IMR-90 (cell line): ENCODE measurements around the gene MAGI1. TPM values are rescaled to one million over a fixed set of nuclear protein-coding genes. Genes with fewer than 3 reads are reported as not detected.

ENCODE experiments used
- ATAC-seq: fragments of 200-7000 bp; cut with Tn5 transposase; 2 replicates; pipeline ENCODE4 v1.9.1; 2020; ENCODE audit warnings: low read depth, mild to moderate bottlenecking, moderate library complexity
- BruUV-seq: library from RNA; stranded (reverse); fragments of 400-500 nt; replicated peaks from 2 replicates; lab custom pipeline; 2021; lab: Mats Ljungman, UMichigan
- CTCF ChIA-PET: fragments of 300-600 bp; formaldehyde crosslinking; extraction: SDS; loops from one replicate; lab custom pipeline; 2021; ENCODE audit warnings: antibody characterized with exemption; lab: Yijun Ruan, JAX
- POLR2A ChIA-PET: fragments of 300-600 bp; sonication (Branson Sonifier 250); formaldehyde crosslinking; loops from one replicate; lab custom pipeline; 2022; ENCODE audit warnings: antibody characterized with exemption; ENCODE audit not compliant: unreplicated experiment; lab: Charles Lee
- DNase-seq: peaks from one replicate; pipeline ENCODE4 v3.0.0; 2013
- H2AFZ ChIP-seq: replicated peaks from 2 replicates; pipeline ENCODE3; 2013; ENCODE audit warnings: low read length, mild to moderate bottlenecking; ENCODE audit not compliant: poor library complexity
- H2AK5ac ChIP-seq: 2 replicates; pipeline ENCODE4 v1.6.1; 2013; ENCODE audit warnings: low read depth, low read length, inconsistent platforms
- H2AK9ac ChIP-seq: replicated peaks from 2 replicates; pipeline ENCODE3; 2013; ENCODE audit warnings: mild to moderate bottlenecking, low read depth, low read length, moderate library complexity; ENCODE audit not compliant: poor library complexity
- H2BK120ac ChIP-seq: 2 replicates; pipeline ENCODE4 v1.6.1; 2013; ENCODE audit warnings: low read depth, low read length, inconsistent platforms
- H2BK15ac ChIP-seq: 3 replicates; pipeline ENCODE4 v1.6.1; 2013; ENCODE audit warnings: low read depth, low read length, inconsistent platforms
- H2BK20ac ChIP-seq: 2 replicates; pipeline ENCODE4 v1.6.1; 2013; ENCODE audit warnings: low read depth, mild to moderate bottlenecking, inconsistent platforms, low read length, moderate library complexity
- H2BK5ac ChIP-seq: 2 replicates; pipeline ENCODE4 v1.6.1; 2013; ENCODE audit warnings: mild to moderate bottlenecking, low read depth, low read length, inconsistent platforms; ENCODE audit not compliant: poor library complexity, severe bottlenecking
- H3K14ac ChIP-seq: replicated peaks from 2 replicates; pipeline ENCODE4 v1.6.1; 2013; ENCODE audit warnings: low read depth, low read length, inconsistent platforms
- H3K18ac ChIP-seq: 2 replicates; pipeline ENCODE4 v1.6.1; 2013; ENCODE audit warnings: low read depth, low read length, control low read depth
- H3K23ac ChIP-seq: 2 replicates; pipeline ENCODE4 v1.6.1; 2013; ENCODE audit warnings: low read depth, low read length, inconsistent platforms
- H3K27ac ChIP-seq: 2 replicates; pipeline ENCODE4 v1.5.1; 2013; ENCODE audit warnings: mild to moderate bottlenecking, control low read depth, low read length; ENCODE audit not compliant: insufficient read depth
- H3K27me3 ChIP-seq: 2 replicates; pipeline ENCODE4 v1.6.1; 2013; ENCODE audit warnings: low read length; ENCODE audit not compliant: control insufficient read depth, insufficient read depth
- H3K36me3 ChIP-seq: 2 replicates; pipeline ENCODE4 v1.6.1; 2013; ENCODE audit warnings: low read length, mixed read lengths; ENCODE audit not compliant: control insufficient read depth, insufficient read depth
- H3K4ac ChIP-seq: 2 replicates; pipeline ENCODE4 v1.6.1; 2013; ENCODE audit warnings: low read depth, low read length, inconsistent platforms
- H3K4me1 ChIP-seq: 2 replicates; pipeline ENCODE4 v1.6.1; 2013; ENCODE audit warnings: low read length, mixed read lengths; ENCODE audit not compliant: control insufficient read depth, insufficient read depth
- H3K4me2 ChIP-seq: 2 replicates; pipeline ENCODE4 v1.6.1; 2013; ENCODE audit warnings: low read depth, mild to moderate bottlenecking, control low read depth, low read length, moderate library complexity
- H3K4me3 ChIP-seq: 2 replicates; pipeline ENCODE4 v1.5.1; 2013; ENCODE audit warnings: low read depth, mild to moderate bottlenecking, control low read depth, low read length, moderate library complexity; ENCODE audit not compliant: insufficient read depth
- H3K56ac ChIP-seq: 2 replicates; pipeline ENCODE4 v1.6.1; 2013; ENCODE audit warnings: low read length, inconsistent platforms; ENCODE audit not compliant: insufficient read depth; ENCODE audit errors: extremely low read depth
- H3K79me1 ChIP-seq, 2 experiments: 2 replicates each; pipeline ENCODE4 v1.6.1; 2013; ENCODE audit warnings: low read length in 2 of 2, inconsistent platforms in 1 of 2, low read depth in 1 of 2
- H3K9ac ChIP-seq: 2 replicates; pipeline ENCODE4 v1.6.1; 2013; ENCODE audit warnings: low read depth, low read length, control low read depth
- H3K9me1 ChIP-seq: 2 replicates; pipeline ENCODE4 v1.6.1; 2013; ENCODE audit warnings: low read length, inconsistent platforms; ENCODE audit not compliant: insufficient read depth
- H3K9me3 ChIP-seq: 2 replicates; pipeline ENCODE4 v1.6.1; 2013; ENCODE audit warnings: low read length; ENCODE audit not compliant: control insufficient read depth, insufficient read depth
- H4K20me1 ChIP-seq: 2 replicates; pipeline ENCODE4 v1.6.1; 2013; ENCODE audit warnings: low read length, inconsistent platforms; ENCODE audit not compliant: insufficient read depth
- H4K5ac ChIP-seq: 2 replicates; pipeline ENCODE4 v1.6.1; 2013; ENCODE audit warnings: mild to moderate bottlenecking, low read depth, low read length, control low read depth
- H4K8ac ChIP-seq, 2 experiments: 2 replicates each; pipeline ENCODE4 v1.6.1; 2013; ENCODE audit warnings: low read depth in 2 of 2, low read length in 2 of 2, control low read depth in 1 of 2, inconsistent platforms in 1 of 2
- H4K91ac ChIP-seq: 2 replicates; pipeline ENCODE4 v1.6.1; 2013; ENCODE audit warnings: low read depth, low read length, inconsistent platforms; ENCODE audit not compliant: insufficient read depth
- CEBPB ChIP-seq: IDR thresholded peaks from 2 replicates; pipeline ENCODE4 v1.6.1; 2012; ENCODE audit warnings: low read depth, low read length, improper control_type of control experiment
- WGBS, 2 experiments: methylation state at CpG; one replicate each; pipeline versions ENCODE4 v1.1.5 to v1.1.7; 2013; ENCODE audit warnings: missing lambda C conversion rate in 2 of 2; ENCODE audit not compliant: insufficient read length in 1 of 2; ENCODE audit errors: extremely low coverage in 2 of 2; 5-methylcytosine and 5-hydroxymethylcytosine counted together
- dilution Hi-C: fragments of 300-500 bp; cut with HindIII; formaldehyde crosslinking; loops from one replicate; pipeline ENCODE4 v1.14.3; 2018; ENCODE audit warnings: low sequenced_read_pairs; ENCODE audit not compliant: unreplicated experiment
- in situ Hi-C: fragments of 300-500 bp; cut with MboI; formaldehyde crosslinking; loops from 3 replicates; pipeline ENCODE4 v1.14.3; 2019; ENCODE audit warnings: low sequenced_read_pairs, inconsistent platforms, mixed read lengths
- intact Hi-C: fragments of 100-400 bp; cut with micrococcal nuclease; formaldehyde crosslinking; loops from 2 replicates; pipeline ENCODE4 v1.10.0; 2022
- polyA plus RNA-seq, 3 experiments: library from polyadenylated mRNA; depleted of rRNA; stranded (reverse); fragments of >200 nt; gene quantifications; 2 replicates each; pipeline ENCODE4 v1.2.3, GENCODE V29; 2012; ENCODE audit warnings: low replicate concordance in 1 of 3
- total RNA-seq: library from RNA; depleted of rRNA; stranded (reverse); fragments of >200 nt; gene quantifications from 2 replicates; pipeline ENCODE4 v1.2.3, GENCODE V29; 2012
- TF ChIP-seq, protein P1 (sequence below): fragments of 150-350 bp; IDR thresholded peaks from 2 replicates; pipeline ENCODE4 v1.6.1; 2017; ENCODE audit warnings: mild to moderate bottlenecking, antibody characterized with exemption, low read length, low read depth

The MAGI1 gene
- total and polyA plus RNA-seq, 2 of the 4 experiments (the other 2 are of a cell fraction), result 14.5 to 24.2 TPM

DNA sequence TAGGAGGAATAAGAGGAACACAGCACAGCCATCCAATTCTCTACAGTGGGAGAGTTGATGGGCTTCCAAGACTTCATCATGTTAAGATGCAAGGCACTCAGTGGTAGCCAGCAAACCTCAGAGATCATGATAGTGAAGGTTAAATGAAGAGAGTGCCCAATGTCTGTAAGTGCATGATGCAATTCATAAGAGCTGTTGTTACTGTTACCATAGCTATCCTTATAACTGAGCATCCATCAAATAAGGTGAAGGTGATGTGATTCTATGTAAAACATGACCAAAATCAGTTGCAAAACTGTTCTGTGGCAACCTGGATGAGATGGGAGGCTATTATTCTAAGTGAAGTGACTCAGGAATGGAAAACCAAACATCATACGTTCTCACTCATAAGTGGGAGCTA is 289.7 kb downstream of the MAGI1 start:
- Histone ChIP-seq H3K14ac (0 out of 2 replicates have a peak overlapping the region, but pooled peaks have one; percentile 2), H4K5ac (no peak overlapping the region), H4K20me1 (peaks cover 14% of the 10 kb centered on the region; the same call in 1 of the 2 replicates), H2AK5ac (no peak overlapping the region), H3K79me1 (peaks cover 16 to 43% of the 10 kb centered on the region in 2 experiments; a peak in 3 of 4 replicates), H2BK120ac (no peak overlapping the region), H3K4me2 (no peak overlapping the region), H3K4me1 (no peaks in the 10 kb centered on the region; the same call in 1 of the 2 replicates), H4K8ac (no peak overlapping the region), H2BK20ac (no peak overlapping the region), H3K4ac (no peak overlapping the region), H3K9ac (no peak overlapping the region), H3K9me3 (no peaks in the 10 kb centered on the region), H2AFZ (no peak overlapping the region), H3K36me3 (no peaks in the 10 kb centered on the region), H3K56ac (no peak overlapping the region), H3K23ac (no peak overlapping the region), H3K18ac (no peak overlapping the region), H2BK5ac (no peak overlapping the region), H3K27me3 (no peaks in the 10 kb centered on the region), H3K4me3 (no peak overlapping the region), H3K27ac (no peak overlapping the region), H2AK9ac (no peak overlapping the region), H4K91ac (no peak overlapping the region), H2BK15ac (no peak overlapping the region), H3K9me1 (no peaks in the 10 kb centered on the region; the same call in 1 of the 2 replicates)
- no CpG with 5 or more reads among the region's 1 CpG for WGBS, 2 experiments
- DNase-seq (peak; percentile 17), ATAC-seq (no peak)
- POLR2A ChIA-PET, result no interaction called here
- CTCF ChIA-PET, result no interaction called here
- dilution Hi-C loops (no loop called here), intact Hi-C loops (no loop called here), in situ Hi-C loops (loop anchor here (25.0 kb wide), 1 partner anchor 1212 kb away; no protein-coding TSS in a partner anchor)
- TF ChIP-seq CEBPB, result peak; percentile 67
- TF ChIP-seq, protein P1, sequence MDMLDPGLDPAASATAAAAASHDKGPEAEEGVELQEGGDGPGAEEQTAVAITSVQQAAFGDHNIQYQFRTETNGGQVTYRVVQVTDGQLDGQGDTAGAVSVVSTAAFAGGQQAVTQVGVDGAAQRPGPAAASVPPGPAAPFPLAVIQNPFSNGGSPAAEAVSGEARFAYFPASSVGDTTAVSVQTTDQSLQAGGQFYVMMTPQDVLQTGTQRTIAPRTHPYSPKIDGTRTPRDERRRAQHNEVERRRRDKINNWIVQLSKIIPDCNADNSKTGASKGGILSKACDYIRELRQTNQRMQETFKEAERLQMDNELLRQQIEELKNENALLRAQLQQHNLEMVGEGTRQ, result no peak
- no TSS peak for BruUV-seq
